Middle frontal gyrus (tissue), 1 donor: ENCODE measurements around the gene RNF6.
"Not testable (repeated sequence)": the region's sequence is repeated elsewhere in the genome, so short reads cannot be mapped to it uniquely, and the experiment has no call there.

Source experiments
- DNase-seq: peaks from one replicate; pipeline ENCODE4 v3.0.0-alpha.2; 2015; ENCODE audit warnings: low spot score; ENCODE audit errors: extremely low spot score

Gene RNF6

GRCh38 chr13:26221721-26222519 is at the start of gene RNF6:
Gene RNF6, minus strand, starts transcription at chr13:26222314. Its CDS starts 2,665 bp downstream, at chr13:26219649.
- DNase-seq = peak; percentile 89

- no peak for DNase-seq
Observed at GRCh38 chr13:26270707-26271106, 48.6 kb upstream of the RNF6 start.

GRCh38 chr13:26266311-26266710 is 44.2 kb upstream of the RNF6 start:
- DNase-seq = no peak

GRCh38 chr13:26262156-26262555 is 40.0 kb upstream of the RNF6 start:
- DNase-seq = no peak

DNA sequence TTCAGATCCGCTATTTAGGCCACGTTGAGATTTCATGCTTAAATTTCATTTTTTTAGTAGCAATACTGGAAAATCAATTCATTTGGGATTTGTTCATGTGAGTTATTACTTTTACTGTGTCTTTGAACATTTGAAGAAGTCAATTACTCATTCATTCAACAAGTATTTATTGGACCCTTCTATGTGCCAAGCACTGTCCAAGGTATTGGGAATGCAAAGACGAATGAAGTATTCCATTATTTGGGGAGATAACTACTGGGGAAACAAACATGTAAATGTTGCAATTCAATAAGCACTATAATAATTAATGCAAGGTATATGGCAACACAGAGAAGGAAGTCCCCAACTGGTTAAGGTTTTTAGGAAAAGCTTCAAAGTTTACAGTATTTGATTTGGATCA is 37.5 kb upstream of the RNF6 start:
- DNase-seq = no peak

DNA sequence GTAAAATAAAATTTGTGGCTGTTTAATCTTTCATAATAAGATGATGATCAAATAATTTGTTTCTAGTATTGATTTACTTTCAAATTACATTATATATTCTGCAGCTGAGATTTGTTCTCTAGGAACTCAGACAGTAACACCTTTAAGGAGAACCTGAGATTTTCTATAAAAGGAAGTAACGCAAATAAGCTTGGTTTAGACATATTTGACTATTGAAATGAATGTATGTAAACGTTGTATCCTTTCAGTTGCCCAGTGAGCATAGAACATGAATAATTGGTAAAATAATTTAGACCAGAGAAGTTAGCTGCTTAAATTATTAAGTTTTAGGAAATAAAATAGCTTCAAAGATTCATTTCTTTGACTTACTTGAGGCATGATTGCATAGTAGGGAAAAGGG is 34.9 kb upstream of the RNF6 start:
- DNase-seq = no peak

GRCh38 chr13:26255691-26256277 is 33.7 kb upstream of the RNF6 start:
- no peak for DNase-seq

- no peak for DNase-seq
Observed at GRCh38 chr13:26255115-26255514, 33.0 kb upstream of the RNF6 start.

DNA sequence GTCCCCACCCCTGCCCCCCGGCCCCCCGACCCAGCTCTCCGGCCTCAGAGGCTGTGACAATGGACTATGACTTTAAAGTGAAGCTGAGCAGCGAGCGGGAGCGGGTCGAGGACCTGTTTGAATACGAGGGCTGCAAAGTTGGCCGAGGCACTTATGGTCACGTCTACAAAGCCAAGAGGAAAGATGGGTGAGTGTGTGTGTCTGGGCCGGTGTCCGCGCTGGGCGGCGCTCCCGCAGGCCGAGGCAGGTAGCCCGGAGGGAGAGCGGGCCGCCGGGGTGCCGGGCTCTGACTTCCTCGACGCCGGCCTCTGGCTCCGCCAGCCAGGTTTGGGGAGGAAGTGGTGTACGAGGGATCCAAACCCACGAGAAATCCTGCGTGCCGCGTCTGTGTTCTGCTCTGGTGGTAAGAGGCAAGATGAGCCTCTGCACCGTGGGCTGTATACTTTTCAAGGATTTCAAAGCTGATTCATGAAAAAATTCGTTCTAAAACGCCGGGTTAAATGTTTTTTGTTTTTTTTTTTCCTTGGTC is 32.5 kb upstream of the RNF6 start:
- DNase-seq = no peak

DNA sequence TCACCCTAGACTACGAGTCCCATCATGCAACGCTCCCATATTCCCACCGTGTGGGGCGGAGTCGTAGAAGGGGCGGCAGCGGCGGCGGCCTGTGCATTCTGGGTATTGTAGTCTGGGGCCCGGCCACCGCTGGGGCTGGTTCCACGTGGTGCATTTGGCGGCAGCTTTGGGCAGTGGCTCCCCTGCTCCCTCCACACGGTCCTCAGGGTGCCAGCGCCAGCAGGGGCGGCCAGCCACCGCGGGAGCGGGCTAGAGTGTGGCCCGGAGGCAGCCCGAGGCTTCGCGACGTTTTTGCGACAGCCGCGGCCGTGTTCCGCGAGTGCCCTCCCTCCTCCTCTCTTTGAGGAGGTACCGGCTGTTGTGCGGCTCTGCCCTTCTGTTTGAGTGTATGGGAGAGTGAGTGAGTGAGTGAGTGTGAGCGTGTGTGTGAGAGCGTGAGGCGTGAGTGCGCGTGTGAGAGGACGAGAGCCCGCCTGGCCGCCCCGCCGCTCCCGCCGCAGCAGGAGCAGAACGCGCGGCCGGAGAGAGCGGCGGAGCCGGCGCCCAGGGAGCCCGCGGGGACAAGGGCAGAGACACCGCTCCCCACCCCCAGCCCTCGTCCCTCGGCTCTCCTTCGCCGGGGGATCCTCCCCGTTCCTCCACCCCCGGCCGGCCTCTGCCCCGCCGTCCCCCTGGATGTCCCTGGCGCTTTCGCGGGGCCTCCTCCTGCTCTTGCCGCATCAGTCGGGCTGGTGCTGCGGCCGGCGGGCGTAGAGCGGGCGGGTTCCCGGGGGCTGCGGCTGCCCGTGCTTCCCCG is 31.9 kb upstream of the RNF6 start, which contains the start of gene CDK8:
TSS of gene CDK8 (plus strand) at position 343 of the 796 bp plus-strand sequence. CDS start 513 bp downstream, outside the sequence.
- DNase-seq = peak; percentile 89

DNA sequence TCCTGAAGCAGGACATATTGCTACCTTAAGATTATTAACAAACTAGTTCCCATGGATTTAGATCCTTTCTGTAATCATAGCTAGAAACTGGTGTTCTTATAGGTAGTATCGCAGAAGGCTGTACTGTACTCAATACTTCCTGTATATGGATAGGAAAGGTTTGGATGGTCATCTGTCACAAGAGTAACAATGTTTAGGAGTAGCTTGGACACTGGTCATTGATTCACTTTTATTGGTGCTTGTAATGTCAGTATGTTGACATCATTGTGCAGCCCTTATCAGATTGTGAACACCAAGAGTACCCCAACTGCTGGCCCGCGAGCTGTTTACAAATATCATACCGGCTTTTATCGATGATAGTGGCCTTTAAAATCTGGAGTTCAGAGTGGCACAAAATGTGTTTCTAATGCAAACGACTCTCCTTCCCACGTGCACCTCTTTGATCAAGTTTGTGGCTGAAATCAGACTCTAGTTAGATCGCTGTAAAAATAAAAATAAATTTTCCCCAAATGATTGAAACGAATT is 31.2 kb upstream of the RNF6 start:
- no peak for DNase-seq

GRCh38 chr13:26252006-26252405 is 29.9 kb upstream of the RNF6 start:
- not testable (repeated sequence) for DNase-seq

DNA sequence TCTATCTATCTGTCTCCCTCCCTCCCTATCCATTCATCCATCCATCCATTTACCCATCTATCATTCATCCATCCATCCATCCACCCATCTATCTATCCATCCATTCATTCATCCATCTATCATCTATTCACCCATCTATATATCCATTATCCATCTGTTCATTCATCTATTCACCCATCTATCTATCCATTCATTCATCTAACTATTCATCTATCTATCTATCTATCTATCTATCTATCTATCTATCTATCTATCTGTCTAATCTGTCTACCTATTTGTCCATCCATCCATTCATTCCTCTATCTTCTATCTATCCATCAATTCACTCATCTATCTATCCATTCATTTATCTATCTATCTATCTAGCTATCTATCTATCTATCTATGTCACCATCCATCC is 27.4 kb upstream of the RNF6 start:
- no peak for DNase-seq

DNA sequence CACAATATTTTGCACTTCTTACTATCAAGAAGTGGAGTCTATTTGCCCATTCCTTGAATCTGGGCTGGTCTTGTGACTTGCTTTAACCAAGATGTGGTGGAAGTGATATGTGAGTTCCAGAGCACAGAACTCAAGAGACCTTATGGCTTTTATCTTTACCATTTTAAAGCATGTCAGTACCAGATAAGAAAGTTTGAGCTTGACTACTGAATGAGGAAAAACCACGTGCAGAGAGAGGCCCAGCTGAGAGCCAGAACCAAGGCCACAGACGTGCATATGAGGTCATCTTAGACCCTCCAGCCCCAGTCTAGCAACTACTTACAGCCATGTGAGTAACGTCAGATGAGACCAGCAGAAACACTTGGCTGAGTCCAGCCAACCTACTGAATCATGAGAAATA is 25.5 kb upstream of the RNF6 start:
- no peak for DNase-seq

DNA sequence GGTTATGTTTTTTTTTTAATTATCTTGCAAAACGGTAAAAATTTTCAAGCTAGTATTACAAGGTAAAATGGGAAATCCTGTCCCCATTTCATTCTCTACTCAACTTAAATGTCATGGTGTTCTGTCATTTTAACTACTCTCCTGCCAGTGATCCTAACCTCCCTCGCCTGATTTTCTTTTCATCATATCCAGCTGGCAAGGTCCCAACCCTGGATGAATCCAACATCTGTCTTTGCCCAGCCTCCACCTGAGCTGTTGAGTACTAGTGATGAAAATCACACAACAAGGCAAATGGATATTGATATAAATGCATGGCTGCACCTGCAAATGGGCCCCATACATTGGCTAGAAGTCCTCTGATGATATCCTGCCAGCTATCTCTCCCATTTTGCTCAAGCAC is 24.9 kb upstream of the RNF6 start:
- no peak for DNase-seq

GRCh38 chr13:26246154-26246553 is 24.0 kb upstream of the RNF6 start:
- DNase-seq = no peak

DNA sequence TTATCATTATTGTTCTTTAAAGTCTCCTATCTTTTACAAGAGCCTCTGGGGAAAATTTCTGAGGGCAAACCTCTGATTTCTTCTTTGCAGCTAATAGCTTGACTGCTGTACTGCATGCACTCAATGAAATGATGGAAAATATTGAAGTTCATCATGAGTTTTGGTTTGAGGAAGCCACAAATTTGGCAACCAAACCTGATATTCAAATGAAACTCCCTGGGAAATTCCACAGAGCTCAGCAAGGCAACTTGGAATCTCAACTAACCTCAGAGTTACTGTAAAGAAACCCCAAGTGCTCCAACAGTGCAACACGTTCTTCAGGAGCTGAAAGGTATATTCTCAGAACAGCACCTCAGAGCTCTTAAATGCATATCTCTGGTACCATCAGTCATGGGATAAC is 14.2 kb upstream of the RNF6 start:
- no peak for DNase-seq

DNA sequence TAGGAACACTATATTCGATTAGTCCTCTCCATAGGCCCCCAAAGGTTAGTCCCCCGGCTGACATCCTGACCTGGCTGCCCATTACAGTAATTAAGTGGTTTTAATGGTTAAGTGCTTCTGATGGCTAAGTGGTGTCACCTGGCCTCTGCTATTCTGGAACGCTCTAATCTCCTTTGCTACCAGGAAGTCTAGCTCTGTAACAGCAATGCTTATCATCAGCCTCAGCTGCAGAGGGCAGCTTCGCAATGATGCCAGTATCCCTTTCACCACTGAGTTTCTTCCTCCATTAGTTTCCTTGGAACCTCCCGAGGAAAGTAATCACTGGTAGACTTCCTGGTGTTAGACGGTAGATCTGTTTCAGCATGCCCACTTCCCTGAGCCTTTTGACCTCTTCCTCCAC is 8.6 kb upstream of the RNF6 start:
- DNase-seq = no peak

DNA sequence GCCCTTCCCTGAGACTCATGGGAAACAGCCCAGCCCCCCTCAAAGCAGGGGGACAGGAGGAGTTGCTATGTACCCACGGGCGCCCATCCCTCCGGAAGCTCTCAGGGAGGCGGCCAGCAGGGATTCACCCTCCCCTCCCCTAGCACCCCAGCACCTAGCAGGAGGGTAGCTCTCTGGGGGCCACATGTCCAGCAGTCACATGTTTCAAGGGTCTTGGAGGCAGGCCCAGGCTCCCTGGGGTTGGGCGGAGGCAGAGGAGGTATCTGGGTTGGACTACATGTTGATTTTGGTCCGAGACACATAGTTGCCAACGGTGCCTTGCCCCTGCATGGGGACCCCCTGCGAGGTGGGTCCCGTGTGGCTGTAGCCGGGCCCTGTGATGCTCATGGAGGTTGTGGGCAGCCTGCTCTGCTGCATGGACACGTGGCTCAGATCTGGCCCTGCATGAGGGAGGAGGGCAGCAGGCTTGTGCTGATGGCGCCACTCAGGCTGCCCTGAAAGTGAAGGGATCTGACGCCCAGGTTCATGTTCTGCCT is 7.0 kb upstream of the RNF6 start:
- no peak for DNase-seq

GRCh38 chr13:26228096-26228495 is 6.0 kb upstream of the RNF6 start:
- DNase-seq = no peak
